Hepatocyte (in vitro differentiated cells): ENCODE data around the gene CCNI2. TPM values are rescaled to one million over a fixed set of nuclear protein-coding genes. Genes with fewer than 3 reads are reported as not detected.

Source experiments
- DNase-seq: peaks from one replicate; pipeline ENCODE4 v3.0.0-alpha.2; 2016; ENCODE audit warnings: low spot score
- H2AFZ ChIP-seq: fragments of 200-600 bp; sonication (generic); 2 replicates; pipeline ENCODE4 v1.6.0; 2016; ENCODE audit warnings: antibody characterized with exemption, mild to moderate bottlenecking
- H3K27ac ChIP-seq: fragments of 200-600 bp; sonication (generic); 2 replicates; pipeline ENCODE4 v1.5.1; 2016; ENCODE audit warnings: mild to moderate bottlenecking
- H3K27me3 ChIP-seq: fragments of 200-600 bp; sonication (generic); 2 replicates; pipeline ENCODE4 v1.6.1; 2016
- H3K36me3 ChIP-seq: fragments of 200-600 bp; sonication (generic); replicated peaks from 2 replicates; pipeline ENCODE4 v1.5.1; 2016; ENCODE audit warnings: low read depth; ENCODE audit not compliant: insufficient read depth
- H3K4me1 ChIP-seq: fragments of 200-600 bp; sonication (generic); 2 replicates; pipeline ENCODE4 v1.5.1; 2016; ENCODE audit warnings: mild to moderate bottlenecking, moderate library complexity; ENCODE audit not compliant: insufficient read depth
- H3K4me2 ChIP-seq: fragments of 200-600 bp; sonication (generic); 2 replicates; pipeline ENCODE4 v1.6.0; 2016
- H3K4me3 ChIP-seq: fragments of 200-600 bp; sonication (generic); 2 replicates; pipeline ENCODE4 v1.5.1; 2016; ENCODE audit warnings: mild to moderate bottlenecking
- H3K79me2 ChIP-seq: fragments of 200-600 bp; sonication (generic); 2 replicates; pipeline ENCODE4 v1.6.0; 2017; ENCODE audit warnings: mild to moderate bottlenecking
- H3K9me2 ChIP-seq: fragments of 200-600 bp; sonication (generic); replicated peaks from 2 replicates; pipeline ENCODE4 v1.6.0; 2017; ENCODE audit warnings: mild to moderate bottlenecking; ENCODE audit not compliant: insufficient read depth
- H3K9me3 ChIP-seq: fragments of 200-600 bp; sonication (generic); 2 replicates; pipeline ENCODE4 v1.5.1; 2016; ENCODE audit warnings: low read depth, mild to moderate bottlenecking
- H4K20me1 ChIP-seq: fragments of 200-600 bp; sonication (generic); 2 replicates; pipeline ENCODE4 v1.6.0; 2016; ENCODE audit warnings: mild to moderate bottlenecking; ENCODE audit not compliant: insufficient read depth, poor library complexity, severe bottlenecking
- EZH2 ChIP-seq: fragments of 200-600 bp; sonication (generic); IDR thresholded peaks from 2 replicates; pipeline ENCODE4 v1.6.1; 2016; ENCODE audit warnings: antibody characterized with exemption, mild to moderate bottlenecking, borderline replicate concordance
- EZH2phosphoT487 ChIP-seq: fragments of 200-600 bp; sonication (generic); IDR thresholded peaks from one replicate; pipeline ENCODE4 v1.6.1; 2018; ENCODE audit warnings: antibody characterized with exemption, mild to moderate bottlenecking, low read depth, moderate library complexity; ENCODE audit not compliant: unreplicated experiment, severe bottlenecking
- WGBS: methylation state at CpG from one replicate; pipeline ENCODE4 v1.1.6; 2016; ENCODE audit warnings: low lambda C conversion rate; ENCODE audit errors: missing lambda C conversion rate; 5-methylcytosine and 5-hydroxymethylcytosine counted together
- polyA plus RNA-seq: library from polyadenylated mRNA; unstranded; fragments of >200 nt; fragmentation: Nextera tagmentation; extraction: Ambion mirVana; gene quantifications from 2 replicates; pipeline ENCODE4 v1.2.1, GENCODE V29; 2016
- total RNA-seq: library from RNA; depleted of rRNA; stranded (reverse); fragments of >200 nt; gene quantifications from 2 replicates; pipeline ENCODE4 v1.2.3, GENCODE V29; 2014
- TF ChIP-seq, protein P1 (sequence below): fragments of 200-600 bp; sonication (generic); IDR thresholded peaks from 2 replicates; pipeline ENCODE4 v1.5.1; 2016; ENCODE audit warnings: antibody characterized with exemption, mild to moderate bottlenecking; ENCODE audit not compliant: poor library complexity

The CCNI2 gene
- total and polyA plus RNA-seq, 2 experiments from 2014 or later, result 1.4 to 1.8 TPM

GRCh38 chr5:132729896-132730295, 17.3 kb upstream of the CCNI2 start:
- no peaks in the 10 kb centered on the region for H3K4me1 ChIP-seq
- no peaks in the 10 kb centered on the region for H4K20me1 ChIP-seq
- no peaks in the 10 kb centered on the region for H3K27me3 ChIP-seq
- no peak overlapping the region for H3K4me3 ChIP-seq
- H2AFZ ChIP-seq, result no peak overlapping the region
- H3K4me2 ChIP-seq, result no peak overlapping the region
- no peaks in the 10 kb centered on the region for H3K9me3 ChIP-seq
- H3K79me2 ChIP-seq, result peaks cover 8% of the 10 kb centered on the region
- H3K27ac ChIP-seq, result no peak overlapping the region
- H3K36me3 ChIP-seq, result no peaks in the 10 kb centered on the region
- WGBS, result 91% methylated on average over 10 of the region's 10 CpGs
- H3K9me2 ChIP-seq, result no peaks in the 10 kb centered on the region
- TF ChIP-seq, protein P1, sequence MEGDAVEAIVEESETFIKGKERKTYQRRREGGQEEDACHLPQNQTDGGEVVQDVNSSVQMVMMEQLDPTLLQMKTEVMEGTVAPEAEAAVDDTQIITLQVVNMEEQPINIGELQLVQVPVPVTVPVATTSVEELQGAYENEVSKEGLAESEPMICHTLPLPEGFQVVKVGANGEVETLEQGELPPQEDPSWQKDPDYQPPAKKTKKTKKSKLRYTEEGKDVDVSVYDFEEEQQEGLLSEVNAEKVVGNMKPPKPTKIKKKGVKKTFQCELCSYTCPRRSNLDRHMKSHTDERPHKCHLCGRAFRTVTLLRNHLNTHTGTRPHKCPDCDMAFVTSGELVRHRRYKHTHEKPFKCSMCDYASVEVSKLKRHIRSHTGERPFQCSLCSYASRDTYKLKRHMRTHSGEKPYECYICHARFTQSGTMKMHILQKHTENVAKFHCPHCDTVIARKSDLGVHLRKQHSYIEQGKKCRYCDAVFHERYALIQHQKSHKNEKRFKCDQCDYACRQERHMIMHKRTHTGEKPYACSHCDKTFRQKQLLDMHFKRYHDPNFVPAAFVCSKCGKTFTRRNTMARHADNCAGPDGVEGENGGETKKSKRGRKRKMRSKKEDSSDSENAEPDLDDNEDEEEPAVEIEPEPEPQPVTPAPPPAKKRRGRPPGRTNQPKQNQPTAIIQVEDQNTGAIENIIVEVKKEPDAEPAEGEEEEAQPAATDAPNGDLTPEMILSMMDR, result no peak
- TF ChIP-seq EZH2, result no peak
- no peak for TF ChIP-seq EZH2phosphoT487
- no peak for DNase-seq

DNA sequence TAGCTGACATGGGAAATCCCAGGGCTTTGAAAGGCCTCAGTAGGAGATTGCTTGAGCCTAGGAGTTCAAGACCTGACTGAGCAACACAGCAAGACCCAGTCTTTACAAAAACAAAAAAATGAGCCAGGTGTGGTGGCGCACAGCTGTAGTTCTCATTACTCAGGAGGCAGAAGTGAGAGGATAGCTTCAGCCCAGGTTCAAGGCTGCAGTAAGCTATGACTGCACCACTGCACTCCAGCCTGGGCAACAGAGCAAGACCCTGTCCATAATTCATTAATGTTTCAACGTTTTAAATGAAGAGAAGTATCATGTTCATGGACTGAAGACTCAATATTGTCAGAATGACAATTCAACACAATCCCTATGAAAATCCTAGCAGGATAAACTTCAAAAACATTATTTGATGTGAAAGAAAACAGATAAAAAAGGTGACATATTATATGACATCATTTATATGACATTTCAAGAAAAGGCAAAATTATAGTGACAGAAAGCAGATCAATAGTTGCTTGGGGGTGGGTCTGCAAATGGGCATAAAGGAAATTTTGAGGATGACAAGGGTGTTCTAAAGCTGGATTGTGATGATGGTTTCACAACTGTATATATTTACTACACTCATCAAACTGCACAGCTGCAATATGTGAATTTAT, 13.6 kb upstream of the CCNI2 start:
- H3K9me2 ChIP-seq, result no peaks in the 10 kb centered on the region
- no peaks in the 10 kb centered on the region for H3K27me3 ChIP-seq
- 94% methylated on average over 2 of the region's 2 CpGs for WGBS
- H2AFZ ChIP-seq, result no peak overlapping the region
- no peak overlapping the region for H3K4me3 ChIP-seq
- H3K9me3 ChIP-seq, result no peaks in the 10 kb centered on the region
- peaks cover 27% of the 10 kb centered on the region for H3K79me2 ChIP-seq
- H4K20me1 ChIP-seq, result no peaks in the 10 kb centered on the region
- H3K4me2 ChIP-seq, result no peak overlapping the region
- no peak overlapping the region for H3K27ac ChIP-seq
- no peak for DNase-seq
- peaks cover 5% of the 10 kb centered on the region for H3K4me1 ChIP-seq
- H3K36me3 ChIP-seq, result no peaks in the 10 kb centered on the region
- TF ChIP-seq EZH2, result no peak
- TF ChIP-seq EZH2phosphoT487, result no peak
- TF ChIP-seq, protein P1, result no peak

- TF ChIP-seq EZH2, result no peak
- TF ChIP-seq EZH2phosphoT487, result no peak
- TF ChIP-seq, protein P1, result no peak
- 84% methylated on average over 2 of the region's 2 CpGs for WGBS
- H3K9me3 ChIP-seq, result no peaks in the 10 kb centered on the region
- no peak for DNase-seq
- H3K4me1 ChIP-seq, result peaks cover 5% of the 10 kb centered on the region
- H2AFZ ChIP-seq, result no peak overlapping the region
- no peak overlapping the region for H3K27ac ChIP-seq
- H3K4me3 ChIP-seq, result no peak overlapping the region
- no peaks in the 10 kb centered on the region for H4K20me1 ChIP-seq
- no peak overlapping the region for H3K4me2 ChIP-seq
- no peaks in the 10 kb centered on the region for H3K9me2 ChIP-seq
- peaks cover under 1% of the 10 kb centered on the region for H3K27me3 ChIP-seq
- no peaks in the 10 kb centered on the region for H3K36me3 ChIP-seq
- peaks cover 27% of the 10 kb centered on the region for H3K79me2 ChIP-seq
Measured at GRCh38 chr5:132734687-132735086, 12.5 kb upstream of the CCNI2 start.
